ENCODE data around the gene RALGDS. TPM values are rescaled to one million over a fixed set of nuclear protein-coding genes. Genes with fewer than 3 reads are reported as not detected.

The RALGDS gene
- total and polyA plus RNA-seq, 9 donors: 26.2 to 139 (median 48.8) TPM

GRCh38 chr9:133107961-133108793 is 12.9 kb downstream of the RALGDS start:
- WGBS, 3 donors: 89 to 93% (median 93%) methylated on average over 18 of the region's 18 CpGs
- H3K4me3 ChIP-seq: no peak overlapping the region
- TF ChIP-seq EP300 (IDR thresholded peaks at IDR 0.05): no peak
- no peak for TF ChIP-seq POLR2A (IDR thresholded peaks at IDR 0.05)
- TF ChIP-seq CTCF (IDR thresholded peaks at IDR 0.05): no peak
- peak in 3 of 5 donors; percentile 10 to 30 (median 16) for DNase-seq
- H3K9me3 ChIP-seq: no peaks in the 10 kb centered on the region
- no peak overlapping the region for H3K27ac ChIP-seq
- intact Hi-C loops (cut with DNase I): no loop called here
- H3K4me1 ChIP-seq (ENCODE audit: insufficient read depth): peaks cover 5% of the 10 kb centered on the region
- no peaks in the 10 kb centered on the region for H3K36me3 ChIP-seq
- no peaks in the 10 kb centered on the region for H3K27me3 ChIP-seq

GRCh38 chr9:133107245-133107722 is 13.8 kb downstream of the RALGDS start:
- H3K4me3 ChIP-seq: no peak overlapping the region
- H3K27ac ChIP-seq: no peak overlapping the region
- no peaks in the 10 kb centered on the region for H3K4me1 ChIP-seq (ENCODE audit: insufficient read depth)
- 88 to 91% (median 89%) methylated on average over 12 to 13 of the region's 13 CpGs for WGBS, 3 donors
- intact Hi-C loops (cut with DNase I): no loop called here
- DNase-seq: peak in 3 of 5 donors; percentile 4 to 25 (median 9)
- H3K27me3 ChIP-seq: no peaks in the 10 kb centered on the region
- H3K36me3 ChIP-seq: no peaks in the 10 kb centered on the region
- H3K9me3 ChIP-seq: no peaks in the 10 kb centered on the region
- TF ChIP-seq CTCF (IDR thresholded peaks at IDR 0.05) (no peak), POLR2A (IDR thresholded peaks at IDR 0.05) (no peak), EP300 (IDR thresholded peaks at IDR 0.05) (no peak)

- Histone ChIP-seq H3K27ac (no peak overlapping the region), H3K9me3 (no peaks in the 10 kb centered on the region), H3K4me1 (ENCODE audit: insufficient read depth) (no peaks in the 10 kb centered on the region), H3K36me3 (no peaks in the 10 kb centered on the region), H3K27me3 (no peaks in the 10 kb centered on the region), H3K4me3 (no peak overlapping the region)
- peak in 3 of 5 donors; percentile 14 to 28 (median 20) for DNase-seq
- TF ChIP-seq EP300 (IDR thresholded peaks at IDR 0.05) (no peak), POLR2A (IDR thresholded peaks at IDR 0.05) (no peak), CTCF (IDR thresholded peaks at IDR 0.05) (no peak)
- intact Hi-C loops (cut with DNase I): no loop called here
- WGBS, 3 donors: 90 to 92% (median 90%) methylated on average over 17 of the region's 17 CpGs
These were observed 14.4 kb downstream of the RALGDS start for GRCh38 chr9:133106511-133107244.

GRCh38 chr9:133105461-133105770 is 15.6 kb downstream of the RALGDS start:
- Histone ChIP-seq H3K27ac (no peak overlapping the region), H3K27me3 (no peaks in the 10 kb centered on the region), H3K9me3 (no peaks in the 10 kb centered on the region), H3K4me1 (ENCODE audit: insufficient read depth) (no peaks in the 10 kb centered on the region), H3K36me3 (no peaks in the 10 kb centered on the region), H3K4me3 (no peak overlapping the region)
- TF ChIP-seq CTCF (IDR thresholded peaks at IDR 0.05): no peak
- 85 to 91% (median 86%) methylated on average over 7 of the region's 7 CpGs for WGBS, 3 donors
- intact Hi-C loops (cut with DNase I): no loop called here
- DNase-seq: peak in 2 of 5 donors; percentile 15 to 25
